Measurements from ENCODE around the gene FMN1.

GRCh38 chr15:33160581-33161165, 33.8 kb downstream of the FMN1 start:
- TF ChIP-seq CTCF (IDR thresholded peaks at IDR 0.05): no peak
- no peak for TF ChIP-seq POLR2A (IDR thresholded peaks at IDR 0.05)
